Esophagus mucosa (tissue), 1 donor: ENCODE data around the gene FAT4. TPM values are rescaled to one million over a fixed set of nuclear protein-coding genes. Genes with fewer than 3 reads are reported as not detected.
A peak's percentile ranks its signal among the peaks of the same experiment; 100 is the strongest.

ENCODE experiments used
- ATAC-seq: fragments of 200-7000 bp; cut with Tn5 transposase; one replicate; pipeline ENCODE4 v1.9.1; 2020
- total RNA-seq: library from RNA; stranded (reverse); gene quantifications from one replicate; pipeline ENCODE4 v1.2.4, GENCODE V29; 2023
- donor health status: DM: yes; HTN: yes; CAD: no.

The FAT4 gene, protein sequence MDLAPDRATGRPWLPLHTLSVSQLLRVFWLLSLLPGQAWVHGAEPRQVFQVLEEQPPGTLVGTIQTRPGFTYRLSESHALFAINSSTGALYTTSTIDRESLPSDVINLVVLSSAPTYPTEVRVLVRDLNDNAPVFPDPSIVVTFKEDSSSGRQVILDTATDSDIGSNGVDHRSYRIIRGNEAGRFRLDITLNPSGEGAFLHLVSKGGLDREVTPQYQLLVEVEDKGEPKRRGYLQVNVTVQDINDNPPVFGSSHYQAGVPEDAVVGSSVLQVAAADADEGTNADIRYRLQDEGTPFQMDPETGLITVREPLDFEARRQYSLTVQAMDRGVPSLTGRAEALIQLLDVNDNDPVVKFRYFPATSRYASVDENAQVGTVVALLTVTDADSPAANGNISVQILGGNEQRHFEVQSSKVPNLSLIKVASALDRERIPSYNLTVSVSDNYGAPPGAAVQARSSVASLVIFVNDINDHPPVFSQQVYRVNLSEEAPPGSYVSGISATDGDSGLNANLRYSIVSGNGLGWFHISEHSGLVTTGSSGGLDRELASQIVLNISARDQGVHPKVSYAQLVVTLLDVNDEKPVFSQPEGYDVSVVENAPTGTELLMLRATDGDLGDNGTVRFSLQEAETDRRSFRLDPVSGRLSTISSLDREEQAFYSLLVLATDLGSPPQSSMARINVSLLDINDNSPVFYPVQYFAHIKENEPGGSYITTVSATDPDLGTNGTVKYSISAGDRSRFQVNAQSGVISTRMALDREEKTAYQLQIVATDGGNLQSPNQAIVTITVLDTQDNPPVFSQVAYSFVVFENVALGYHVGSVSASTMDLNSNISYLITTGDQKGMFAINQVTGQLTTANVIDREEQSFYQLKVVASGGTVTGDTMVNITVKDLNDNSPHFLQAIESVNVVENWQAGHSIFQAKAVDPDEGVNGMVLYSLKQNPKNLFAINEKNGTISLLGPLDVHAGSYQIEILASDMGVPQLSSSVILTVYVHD (N-terminal part only)
- 1.4 TPM for total RNA-seq

DNA sequence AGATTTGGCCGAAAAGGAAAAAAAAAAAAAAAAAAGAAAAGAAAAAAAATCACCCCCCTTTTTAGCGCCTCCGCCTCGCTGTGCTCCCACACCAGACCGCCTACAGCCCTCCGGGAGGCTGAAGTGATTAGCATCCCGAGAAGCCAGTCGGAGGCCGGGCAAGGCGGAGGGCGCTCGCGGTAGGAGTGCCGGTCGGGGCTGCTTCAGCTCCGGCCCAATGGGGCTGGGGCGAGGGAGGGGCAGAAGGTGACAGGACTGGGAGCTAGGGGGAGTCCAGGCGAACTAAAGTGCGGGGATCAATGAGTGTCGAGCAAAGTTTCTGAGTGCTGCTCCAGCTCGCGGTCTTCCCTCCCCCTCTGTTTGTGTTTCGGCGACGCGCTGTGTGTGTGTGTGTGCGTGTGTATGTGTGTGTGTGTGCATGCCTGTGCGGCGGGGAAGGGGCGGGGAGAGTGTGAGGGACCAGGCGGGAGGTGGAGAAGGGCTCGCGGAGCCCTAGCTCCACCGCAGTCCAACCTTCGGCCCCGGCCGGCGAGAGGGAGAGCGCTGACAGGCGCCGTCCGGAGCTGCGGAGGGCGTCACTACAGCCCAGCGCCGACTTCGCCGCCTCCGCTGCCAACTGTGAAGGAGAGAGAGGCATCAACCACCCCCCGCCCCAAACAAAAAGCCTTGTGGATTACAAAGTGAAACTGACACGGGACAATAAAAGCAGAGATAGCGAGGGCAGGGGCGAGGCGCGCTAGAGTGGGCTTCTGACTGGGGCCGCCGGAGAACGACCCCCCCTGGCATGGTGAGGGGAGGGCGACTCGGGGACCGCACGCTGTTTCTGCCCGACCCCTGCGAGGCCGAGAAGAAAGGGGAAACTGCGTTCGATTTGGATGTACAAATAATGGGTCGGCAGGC, at the start of gene FAT4:
FAT4 (plus strand) TSS at position 280 of the 900 bp plus-strand sequence. CDS start 1,457 bp downstream, outside the sequence.
- ATAC-seq: peak; percentile 86

DNA sequence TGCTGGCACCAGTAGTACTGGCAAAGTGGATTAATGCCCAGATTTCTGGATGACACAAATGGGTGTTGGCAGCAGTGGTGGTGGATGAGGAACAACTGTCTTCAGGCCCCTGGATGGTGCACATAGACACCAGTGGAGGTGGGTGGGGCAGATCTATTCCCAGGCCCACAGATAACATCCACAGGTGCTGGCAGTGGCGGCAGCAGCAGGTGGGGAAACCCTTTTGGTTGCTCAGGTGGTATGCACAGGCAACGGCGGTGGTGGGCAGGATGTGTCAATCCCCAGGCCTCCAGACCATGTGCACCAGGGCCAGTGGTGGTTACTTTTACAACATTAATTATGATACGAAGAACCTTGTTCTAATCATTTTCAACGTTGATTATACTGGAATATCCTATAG, 48.9 kb upstream of the FAT4 start:
- peak; percentile 26 for ATAC-seq

DNA sequence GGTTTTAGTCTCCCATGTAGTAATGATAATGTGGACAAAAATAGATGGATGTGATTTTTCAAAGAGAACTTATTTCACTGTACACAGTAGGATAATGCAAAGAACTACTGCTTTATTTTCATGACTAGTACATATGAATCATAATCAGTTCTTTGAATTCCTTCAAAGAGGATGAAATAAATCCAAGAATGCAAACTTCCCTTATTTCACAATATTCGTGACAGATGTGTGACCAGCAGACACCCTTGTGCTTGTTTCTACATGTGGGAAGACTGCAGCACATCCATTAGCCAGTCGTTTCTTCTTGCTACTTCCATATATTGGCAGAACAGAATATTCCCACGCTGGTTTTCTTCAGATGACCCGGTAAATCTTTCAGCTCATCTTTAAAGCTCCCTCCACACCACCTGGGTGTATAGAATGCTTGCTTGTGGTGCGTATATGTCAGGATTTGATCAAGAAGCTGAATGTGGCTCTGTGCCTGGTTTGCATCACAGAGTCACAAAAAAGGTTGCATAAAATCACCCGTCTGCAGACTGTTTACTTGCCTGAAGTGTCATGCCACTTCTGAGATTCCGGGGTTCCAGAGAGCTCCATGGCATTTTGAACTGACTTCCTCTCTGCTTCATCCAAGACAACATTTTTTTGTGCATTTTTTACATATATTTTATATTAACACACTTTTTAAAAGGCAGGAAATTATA, 47.7 kb upstream of the FAT4 start:
- ATAC-seq: peak; percentile 96

DNA sequence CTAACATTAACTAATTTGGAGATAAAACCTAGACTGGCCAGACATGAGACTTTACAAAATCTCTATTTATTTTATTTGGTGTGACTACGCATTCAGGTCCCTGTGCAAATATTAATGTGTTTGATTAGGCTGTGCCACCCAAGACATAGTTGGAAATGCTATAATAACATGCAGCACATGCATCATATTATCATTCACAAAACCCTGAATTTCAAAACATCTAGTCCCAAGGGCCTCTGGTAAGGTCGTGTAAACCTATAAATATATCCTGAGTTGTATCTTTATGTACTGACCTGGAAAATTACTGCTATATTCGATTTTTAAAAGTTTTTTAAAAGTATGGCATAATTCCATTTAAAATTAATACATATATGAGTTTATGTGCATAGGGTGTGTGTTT, 47.1 kb upstream of the FAT4 start:
- no peak for ATAC-seq

DNA sequence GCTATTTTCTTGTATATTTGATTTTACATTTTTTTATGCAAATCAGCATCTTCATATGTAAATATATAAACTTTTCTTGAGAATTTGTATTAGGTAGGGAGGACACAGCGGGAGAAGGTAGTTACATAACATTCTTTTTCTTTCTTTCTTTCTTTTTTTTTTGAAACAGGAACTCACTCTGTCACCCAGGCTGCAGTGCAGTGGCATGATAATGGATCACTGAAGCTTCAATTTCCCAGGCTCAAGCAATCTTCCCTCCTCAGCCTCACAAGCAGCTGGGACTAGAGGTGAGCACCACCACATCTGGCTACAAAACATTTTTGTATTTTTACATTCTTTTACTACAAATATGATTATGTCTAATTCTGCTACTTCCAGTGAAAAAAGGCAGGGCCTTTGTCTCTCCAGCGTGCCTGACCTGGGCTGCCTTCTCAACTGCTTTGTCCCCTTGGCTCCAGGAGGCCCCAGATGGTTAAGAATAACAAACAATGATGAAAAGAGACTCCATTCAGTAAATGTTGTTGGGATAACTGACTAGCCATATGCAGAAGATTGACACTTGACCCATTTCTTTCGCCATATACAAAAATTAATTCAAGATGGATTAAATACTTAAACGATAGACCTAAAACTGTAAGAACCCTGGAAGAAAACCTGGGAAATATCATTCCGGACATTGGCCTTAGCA, 46.5 kb upstream of the FAT4 start:
- no peak for ATAC-seq

DNA sequence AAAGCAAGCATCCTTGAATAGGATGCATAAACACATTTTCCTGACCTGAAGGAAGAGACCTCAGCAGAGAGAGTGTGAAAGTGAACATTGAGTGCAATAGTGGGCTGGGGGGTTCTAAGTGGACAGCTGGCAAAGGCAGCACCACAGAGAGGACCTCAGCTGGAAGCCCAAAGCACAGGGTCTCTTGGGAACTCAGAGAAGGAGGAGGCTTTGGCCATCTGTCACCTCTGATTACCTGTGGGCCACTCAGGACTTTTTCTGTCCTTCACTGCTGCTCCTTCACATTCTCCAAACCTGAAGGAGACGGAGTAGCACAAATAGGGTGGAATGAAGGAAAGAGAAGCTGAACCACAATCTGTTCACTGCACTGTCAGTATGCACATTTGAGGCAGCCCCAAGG, 37.9 kb upstream of the FAT4 start:
- ATAC-seq: no peak

DNA sequence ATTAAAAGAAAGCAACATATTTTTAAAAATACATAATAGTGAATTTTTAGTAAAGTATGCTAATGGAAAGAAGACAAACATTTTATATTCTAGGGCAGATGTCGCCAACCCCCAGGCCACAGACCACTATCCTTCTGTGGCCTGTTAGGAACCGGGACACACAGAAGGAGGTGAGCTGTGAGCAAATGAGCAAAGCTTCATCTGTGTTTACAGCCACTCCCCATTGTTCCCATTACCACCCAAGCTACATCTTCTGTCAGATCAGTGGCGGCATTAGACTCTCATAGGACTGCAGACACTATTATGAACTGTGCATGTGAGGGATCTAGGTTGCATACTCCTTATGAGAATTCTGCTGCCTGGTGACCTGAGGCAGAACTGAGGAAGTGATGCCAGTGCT, 37.0 kb upstream of the FAT4 start:
- ATAC-seq: no peak

DNA sequence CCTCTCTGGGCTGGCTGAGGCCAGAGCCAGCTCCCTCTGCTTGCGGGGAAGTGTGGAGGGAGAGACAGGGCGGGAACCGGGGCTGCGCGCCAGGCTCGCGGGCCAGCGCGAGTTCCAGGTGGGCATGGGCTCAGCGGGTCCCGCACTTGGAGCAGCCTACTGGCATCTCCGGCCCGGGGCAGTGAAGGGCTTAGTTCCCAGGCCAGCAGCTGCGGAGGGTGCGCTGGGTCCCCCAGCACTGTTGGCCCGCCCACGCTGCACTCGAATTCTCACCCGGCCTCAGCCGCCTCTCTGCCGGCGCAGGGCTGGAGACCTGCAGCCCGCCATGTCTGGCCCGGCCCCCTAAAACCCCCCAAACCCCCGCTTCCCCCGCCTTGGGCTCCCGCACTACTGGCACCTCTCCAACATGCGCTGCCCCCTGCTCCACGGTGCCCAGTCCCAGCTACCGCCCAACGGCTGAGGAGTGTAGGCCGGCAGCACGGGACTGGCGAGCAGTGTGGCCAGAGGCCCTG, 33.8 kb upstream of the FAT4 start:
- no peak for ATAC-seq

DNA sequence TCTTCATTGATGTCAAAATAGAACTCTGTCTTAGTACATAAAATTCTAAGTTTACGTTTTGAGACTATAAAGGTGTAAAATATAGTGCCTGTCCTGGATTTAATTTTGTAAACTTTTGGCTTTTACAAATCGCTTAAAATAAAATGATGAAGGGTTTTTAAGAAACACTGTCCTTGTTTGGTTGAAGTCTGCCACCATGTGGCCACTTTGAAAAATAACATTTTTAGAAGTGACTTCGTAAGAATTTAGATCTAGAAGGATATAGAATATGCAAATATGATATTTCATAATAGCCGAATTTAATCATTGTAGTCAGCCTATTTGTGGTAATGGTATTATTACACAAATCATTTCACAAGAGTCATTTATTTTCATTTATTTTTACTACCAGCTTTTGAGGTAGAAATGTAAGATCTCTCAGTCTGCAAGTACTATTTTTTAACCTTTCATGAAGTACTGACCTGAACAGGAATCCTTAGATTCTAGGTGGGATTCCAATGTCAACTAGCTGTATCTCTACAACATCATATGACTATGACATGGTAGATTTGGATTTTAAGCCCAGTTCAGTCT, 31.0 kb upstream of the FAT4 start:
- peak; percentile 58 for ATAC-seq

DNA sequence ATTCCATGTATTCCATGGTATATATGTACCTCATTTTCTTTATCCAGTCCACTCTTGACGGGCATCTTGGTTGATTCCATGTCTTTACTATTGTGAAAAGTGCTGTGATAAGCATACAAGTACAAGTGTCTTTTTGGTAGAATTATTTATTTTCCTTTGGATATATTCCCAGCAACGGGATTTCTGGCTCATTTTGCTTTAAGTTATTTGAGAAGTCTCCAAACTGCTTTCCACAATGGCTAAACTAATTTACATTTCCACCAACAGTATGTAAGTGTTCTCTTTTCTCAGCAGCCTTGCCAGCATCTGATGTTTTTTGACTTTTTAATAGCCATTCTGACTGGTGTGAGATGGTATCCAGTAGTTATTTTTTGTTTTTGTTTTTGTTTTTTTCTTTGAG, 17.6 kb upstream of the FAT4 start:
- no peak for ATAC-seq

DNA sequence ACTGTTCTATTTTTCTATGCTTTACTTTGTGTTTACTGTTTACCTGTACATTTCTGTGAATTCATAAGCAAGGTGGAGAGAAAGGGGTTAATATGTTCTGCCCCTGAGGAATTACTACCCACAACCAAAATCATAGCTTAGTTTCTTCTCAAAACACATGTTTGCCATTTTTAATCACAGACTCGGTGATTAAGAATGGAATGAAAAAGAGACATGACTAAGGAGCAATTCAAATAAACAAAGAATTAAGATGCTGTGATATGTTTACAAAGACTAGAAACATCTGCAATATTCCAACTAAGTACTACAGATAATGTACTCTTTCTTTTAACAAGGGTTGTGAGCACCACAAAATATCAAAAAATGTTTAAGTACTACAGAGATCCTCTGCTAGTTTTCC, 11.7 kb upstream of the FAT4 start:
- ATAC-seq: no peak

DNA sequence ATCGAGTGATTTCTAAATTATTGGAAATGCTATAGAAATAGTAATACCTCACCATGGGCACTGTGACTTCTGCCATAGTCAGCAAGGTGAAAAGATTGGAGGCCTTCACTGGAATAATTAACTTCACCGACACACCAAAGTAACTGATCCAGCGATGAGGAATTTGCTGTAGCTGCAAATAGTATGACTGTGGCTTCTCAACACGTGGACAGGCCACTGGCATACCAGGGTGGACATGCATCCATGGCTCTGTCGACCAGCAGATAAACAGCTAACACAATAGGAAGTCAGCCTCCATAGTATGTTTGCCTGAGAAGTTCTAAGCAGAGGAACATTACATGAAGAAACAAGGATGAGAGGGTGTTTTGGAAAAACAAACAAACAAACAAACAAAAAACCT, 10.9 kb upstream of the FAT4 start:
- no peak for ATAC-seq

DNA sequence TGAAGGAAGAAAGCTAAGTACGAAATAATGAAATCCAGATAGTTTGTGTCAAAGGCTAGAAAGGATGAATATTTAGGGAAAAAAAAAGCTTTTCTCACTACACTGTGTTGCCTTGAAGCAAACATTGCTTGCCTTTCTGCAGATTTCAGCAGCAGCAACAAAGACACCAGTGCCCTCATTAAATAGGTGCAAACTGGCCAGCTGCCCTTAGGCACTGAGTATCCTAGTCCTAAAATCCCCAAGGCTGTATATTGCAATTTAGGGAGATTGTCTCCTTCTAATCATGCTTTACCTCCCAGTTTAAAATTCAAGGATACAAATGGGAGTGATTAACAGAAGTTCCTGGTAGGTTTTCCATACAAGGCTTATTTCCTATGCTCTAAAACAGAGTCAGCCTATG, 8.6 kb upstream of the FAT4 start:
- ATAC-seq: no peak

DNA sequence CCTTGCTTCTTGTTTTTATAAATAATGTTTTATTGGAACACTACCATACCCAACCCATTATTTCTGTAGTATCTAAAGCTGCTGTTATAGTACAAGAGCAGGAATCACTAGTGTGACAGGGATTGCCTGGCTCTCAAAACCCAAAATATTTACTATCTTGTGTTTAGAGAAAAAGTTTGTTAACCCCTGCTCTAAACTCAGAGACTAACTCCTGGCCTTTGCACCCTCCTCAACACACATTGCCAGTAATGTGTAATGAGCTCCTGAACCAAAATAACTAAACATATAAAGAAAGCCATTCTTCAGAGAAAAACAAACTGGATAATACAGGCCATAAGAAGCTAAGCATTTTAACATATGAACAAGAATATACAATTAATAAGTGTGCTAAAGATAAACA, 8.2 kb upstream of the FAT4 start:
- no peak for ATAC-seq

DNA sequence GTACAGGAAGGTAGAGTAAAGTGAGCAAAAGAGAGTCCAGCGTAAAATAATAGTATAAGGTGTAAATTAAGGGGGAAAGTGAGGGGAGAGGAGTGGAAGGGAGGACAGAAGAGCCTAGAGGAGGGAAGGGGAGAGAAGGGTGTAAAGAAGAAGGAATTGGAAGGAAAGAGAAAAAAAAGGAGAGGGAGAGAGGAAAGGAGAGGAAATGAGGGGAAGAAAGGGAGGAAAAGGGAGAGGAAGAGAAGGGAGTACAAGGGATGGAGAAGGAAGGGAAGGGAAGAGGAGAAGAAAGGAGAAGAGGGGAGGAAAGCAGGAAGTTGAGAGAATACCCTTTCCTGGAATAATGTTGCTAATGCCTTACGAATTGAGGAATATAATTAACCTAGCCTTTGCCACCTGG, 3.3 kb upstream of the FAT4 start:
- ATAC-seq: no peak

DNA sequence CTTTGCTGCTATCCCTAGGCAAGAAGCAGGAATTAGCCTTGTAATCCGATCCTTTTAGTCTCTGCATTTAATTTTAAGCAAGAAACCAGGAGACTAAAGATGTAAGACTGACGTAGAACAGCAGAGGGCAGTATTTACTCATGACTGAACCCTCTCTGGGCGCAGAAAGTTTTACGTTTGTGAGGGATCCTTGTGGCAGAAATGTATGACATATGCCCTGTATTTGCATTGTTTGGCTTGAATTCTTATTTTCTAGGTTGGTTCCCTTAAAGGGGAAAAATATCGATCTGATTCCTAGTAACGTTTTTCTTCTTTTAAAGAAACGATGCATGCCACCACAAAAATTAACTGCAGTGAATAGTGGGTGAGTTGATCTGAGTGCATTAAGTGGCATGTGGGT, 1.3 kb upstream of the FAT4 start:
- ATAC-seq: peak; percentile 61

DNA sequence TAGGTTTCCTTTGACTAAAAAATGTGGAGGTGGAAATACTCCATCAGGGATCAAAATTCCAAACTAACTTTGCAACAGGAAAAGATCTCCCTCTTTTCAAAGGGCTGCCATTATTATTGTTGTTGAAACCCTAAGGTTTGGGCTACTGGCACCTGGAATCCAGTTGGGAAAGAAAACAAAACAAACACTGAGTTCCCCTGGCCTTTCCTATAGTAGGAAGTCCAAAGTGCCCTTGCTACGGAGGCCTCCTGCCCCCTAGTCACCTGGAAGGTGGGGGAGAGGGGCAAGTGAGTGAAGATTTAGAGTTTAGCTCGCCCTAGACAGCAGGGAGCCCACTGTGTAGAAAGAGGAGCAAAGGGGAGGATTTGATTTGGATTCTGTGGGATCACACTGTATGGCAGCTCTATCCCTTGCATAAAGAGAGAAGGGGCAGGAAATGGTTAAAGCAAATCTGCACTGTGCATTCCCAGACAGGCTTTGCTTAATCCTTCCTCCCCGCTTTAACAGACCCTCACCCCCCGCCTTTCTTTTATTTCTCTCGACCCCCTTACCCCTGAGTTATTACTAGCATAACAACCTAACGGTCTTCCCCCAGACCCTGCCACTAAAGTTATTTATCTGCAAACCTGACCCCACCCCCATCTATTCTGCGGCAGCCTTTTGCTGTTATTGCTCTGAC, 627 bp upstream of the FAT4 start:
- no peak for ATAC-seq

DNA sequence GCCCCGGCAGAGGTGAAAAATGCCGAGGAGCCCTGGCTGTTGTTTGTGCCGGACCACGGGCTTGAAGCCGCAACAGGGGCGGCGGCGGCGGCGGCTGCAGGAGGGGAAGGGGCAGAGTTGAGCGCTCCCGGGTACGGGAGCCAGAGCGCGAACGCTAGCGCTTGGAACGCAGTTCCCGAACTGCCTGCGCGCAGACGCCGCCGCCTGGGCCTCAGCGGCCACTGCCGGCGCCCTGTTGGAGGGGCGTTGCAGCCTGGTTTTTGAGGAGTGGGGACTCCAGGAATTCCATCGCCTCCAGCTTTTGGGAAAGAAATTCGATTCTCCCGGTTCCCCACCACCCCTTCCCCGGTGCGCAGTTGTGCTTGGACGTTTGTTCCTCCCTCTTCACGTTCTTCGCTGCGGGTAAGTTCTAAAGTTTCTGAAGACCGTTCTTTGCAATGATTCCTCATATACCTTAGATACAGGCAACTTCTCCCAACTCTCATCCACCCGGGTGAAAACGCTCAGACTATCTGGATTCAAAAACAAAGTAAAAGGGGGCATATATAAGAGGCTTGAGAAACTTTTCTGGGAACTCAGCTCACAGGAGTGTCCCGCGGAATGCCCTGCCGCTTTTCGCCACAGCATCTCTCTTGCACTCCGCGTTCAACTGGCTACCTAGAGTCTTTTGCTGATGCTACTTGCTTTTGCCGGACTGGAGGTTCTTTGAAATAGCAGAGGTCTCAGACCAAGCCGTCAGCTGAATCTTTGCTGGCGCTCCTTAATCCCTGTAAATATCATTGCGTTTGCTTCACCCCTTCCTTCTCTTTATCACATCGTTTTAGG, 1.0 kb downstream of the FAT4 start:
- no peak for ATAC-seq

DNA sequence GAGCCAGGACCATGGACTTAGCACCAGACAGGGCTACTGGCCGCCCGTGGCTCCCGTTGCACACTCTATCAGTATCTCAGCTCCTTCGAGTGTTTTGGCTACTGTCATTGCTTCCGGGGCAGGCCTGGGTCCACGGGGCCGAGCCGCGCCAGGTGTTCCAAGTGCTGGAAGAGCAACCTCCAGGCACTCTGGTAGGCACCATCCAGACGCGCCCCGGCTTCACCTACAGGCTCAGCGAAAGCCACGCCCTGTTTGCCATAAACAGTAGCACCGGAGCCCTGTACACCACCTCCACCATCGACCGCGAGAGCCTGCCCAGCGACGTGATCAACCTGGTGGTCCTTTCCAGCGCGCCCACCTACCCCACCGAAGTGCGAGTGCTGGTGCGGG, 1.6 kb downstream of the FAT4 start:
- ATAC-seq: peak; percentile 35
